ENCODE data around the gene USF2.

DNA sequence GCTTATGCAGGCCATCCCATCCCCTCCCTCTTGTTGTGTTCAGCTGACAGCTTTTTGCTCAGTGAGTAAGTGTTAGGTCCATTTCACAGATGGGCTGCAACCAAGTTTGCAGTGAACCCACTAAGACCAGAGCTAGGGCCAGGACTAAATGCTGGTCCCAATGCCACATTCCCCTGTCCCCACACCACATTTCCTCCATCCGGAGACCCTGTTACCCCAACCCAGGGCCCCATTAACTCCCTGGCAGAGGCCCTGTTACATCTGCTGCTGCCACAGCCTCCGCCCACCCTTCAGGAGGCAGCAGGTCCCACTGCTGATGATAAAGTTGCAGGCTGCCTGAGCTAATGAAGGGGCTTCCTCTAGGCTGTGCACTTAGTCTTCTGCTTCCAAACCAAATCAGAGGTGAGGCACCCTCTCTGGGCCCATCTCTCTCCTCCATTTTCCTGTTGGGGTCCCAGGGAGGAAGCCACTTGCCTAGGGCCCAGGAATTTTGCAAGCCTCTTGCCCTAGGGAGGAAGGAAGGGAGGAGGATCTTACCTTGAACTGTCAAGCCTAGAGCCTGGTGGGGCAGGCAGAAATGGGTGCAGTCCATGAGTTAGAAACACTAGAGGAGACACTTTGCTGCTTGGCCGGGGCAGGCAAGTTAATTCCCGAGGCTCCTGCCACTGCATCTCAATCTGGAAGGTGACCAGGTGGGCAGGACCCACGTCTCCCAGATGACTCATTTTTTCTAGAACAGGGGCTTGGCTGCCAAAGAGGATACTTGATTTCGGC is 3.4 kb upstream of the USF2 start:
- TF ChIP-seq, protein P1, sequence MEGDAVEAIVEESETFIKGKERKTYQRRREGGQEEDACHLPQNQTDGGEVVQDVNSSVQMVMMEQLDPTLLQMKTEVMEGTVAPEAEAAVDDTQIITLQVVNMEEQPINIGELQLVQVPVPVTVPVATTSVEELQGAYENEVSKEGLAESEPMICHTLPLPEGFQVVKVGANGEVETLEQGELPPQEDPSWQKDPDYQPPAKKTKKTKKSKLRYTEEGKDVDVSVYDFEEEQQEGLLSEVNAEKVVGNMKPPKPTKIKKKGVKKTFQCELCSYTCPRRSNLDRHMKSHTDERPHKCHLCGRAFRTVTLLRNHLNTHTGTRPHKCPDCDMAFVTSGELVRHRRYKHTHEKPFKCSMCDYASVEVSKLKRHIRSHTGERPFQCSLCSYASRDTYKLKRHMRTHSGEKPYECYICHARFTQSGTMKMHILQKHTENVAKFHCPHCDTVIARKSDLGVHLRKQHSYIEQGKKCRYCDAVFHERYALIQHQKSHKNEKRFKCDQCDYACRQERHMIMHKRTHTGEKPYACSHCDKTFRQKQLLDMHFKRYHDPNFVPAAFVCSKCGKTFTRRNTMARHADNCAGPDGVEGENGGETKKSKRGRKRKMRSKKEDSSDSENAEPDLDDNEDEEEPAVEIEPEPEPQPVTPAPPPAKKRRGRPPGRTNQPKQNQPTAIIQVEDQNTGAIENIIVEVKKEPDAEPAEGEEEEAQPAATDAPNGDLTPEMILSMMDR (IDR thresholded peaks at IDR 0.05; ENCODE audit: low read depth, low read length) = no peak
- no peak for TF ChIP-seq EZH2phosphoT487 (IDR thresholded peaks at IDR 0.05; ENCODE audit: low read depth)
